Osteoblast (primary cell): ENCODE data around the gene MRRF. TPM values are rescaled to one million over a fixed set of nuclear protein-coding genes. Genes with fewer than 3 reads are reported as not detected.
A peak's percentile ranks its signal among the peaks of the same experiment; 100 is the strongest.

Source experiments
- DNase-seq: peaks from one replicate; pipeline ENCODE4 v3.0.0; 2011; ENCODE audit warnings: low spot score, mixed read lengths; ENCODE audit not compliant: insufficient read length; ENCODE audit errors: missing footprints
- H2AFZ ChIP-seq: 2 replicates; pipeline ENCODE4 v1.6.0; 2011; ENCODE audit warnings: mild to moderate bottlenecking, low read length
- H3K27ac ChIP-seq: 2 replicates; pipeline ENCODE4 v1.5.1; 2011; ENCODE audit warnings: mild to moderate bottlenecking, low read depth, low read length, moderate library complexity
- H3K27me3 ChIP-seq: 2 replicates; pipeline ENCODE4 v1.6.0; 2012; ENCODE audit warnings: mild to moderate bottlenecking, control low read depth, inconsistent platforms, low read length, moderate library complexity; ENCODE audit not compliant: insufficient read depth
- H3K36me3 ChIP-seq: 2 replicates; pipeline ENCODE4 v1.5.1; 2011; ENCODE audit warnings: mild to moderate bottlenecking, low read length, control low read depth, moderate library complexity; ENCODE audit not compliant: insufficient read depth
- H3K4me1 ChIP-seq: 2 replicates; pipeline ENCODE4 v1.5.1; 2011; ENCODE audit warnings: mild to moderate bottlenecking, low read length, control low read depth, moderate library complexity; ENCODE audit not compliant: insufficient read depth
- H3K4me2 ChIP-seq: 2 replicates; pipeline ENCODE4 v1.6.0; 2011; ENCODE audit warnings: mild to moderate bottlenecking, low read length; ENCODE audit not compliant: insufficient read depth
- H3K4me3 ChIP-seq: fragments of 200-600 bp; sonication (generic); 3 replicates; pipeline ENCODE4 v1.5.1; 2012; ENCODE audit warnings: mild to moderate bottlenecking, low read length, inconsistent platforms; ENCODE audit not compliant: insufficient read depth
- H3K79me2 ChIP-seq: 2 replicates; pipeline ENCODE4 v1.6.0; 2012; ENCODE audit warnings: mild to moderate bottlenecking, low read length, control low read depth, inconsistent platforms; ENCODE audit not compliant: insufficient read depth
- H3K9me3 ChIP-seq: 2 replicates; pipeline ENCODE4 v1.5.1; 2011; ENCODE audit warnings: low read depth, low read length, control low read depth
- H4K20me1 ChIP-seq: 2 replicates; pipeline ENCODE4 v1.6.0; 2012; ENCODE audit warnings: mild to moderate bottlenecking, low read length, control low read depth; ENCODE audit not compliant: insufficient read depth
- CTCF ChIP-seq: IDR thresholded peaks from 2 replicates; pipeline ENCODE4 v1.5.1; 2011; ENCODE audit warnings: mild to moderate bottlenecking, low read depth, low read length, moderate library complexity; ENCODE audit errors: extremely low read depth
- total RNA-seq: library from RNA; depleted of rRNA; stranded (reverse); fragments of >200 nt; gene quantifications from 2 replicates; pipeline ENCODE4 v1.2.3, GENCODE V29; 2012

Gene MRRF
- total RNA-seq, 1 donor: 35.8 TPM

- Histone ChIP-seq H2AFZ (no peak overlapping the region), H3K27me3 (peaks cover 87% of the 10 kb centered on the region)
Measured at GRCh38 chr9:122226758-122227574, 37.7 kb upstream of the MRRF start.

GRCh38 chr9:122227575-122227900 is 37.1 kb upstream of the MRRF start:
- H3K27me3 ChIP-seq: peaks cover 85% of the 10 kb centered on the region
- no peak overlapping the region for H3K4me2 ChIP-seq

More at GRCh38 chr9:122226758-122227574, 37.7 kb upstream of the MRRF start:
- Histone ChIP-seq H3K36me3 (no peaks in the 10 kb centered on the region), H3K4me1 (no peaks in the 10 kb centered on the region), H3K9me3 (no peaks in the 10 kb centered on the region), H3K4me2 (no peak overlapping the region), H4K20me1 (no peaks in the 10 kb centered on the region), H3K27ac (no peak overlapping the region), H3K4me3 (no peak overlapping the region), H3K79me2 (no peaks in the 10 kb centered on the region)
- TF ChIP-seq CTCF: no peak
- peak; percentile 83 for DNase-seq

GRCh38 chr9:122228191-122228567 is 36.5 kb upstream of the MRRF start:
- Histone ChIP-seq H3K27me3 (peaks cover 79% of the 10 kb centered on the region), H3K4me2 (peak overlapping the region; percentile 57), H3K79me2 (no peaks in the 10 kb centered on the region), H3K9me3 (no peaks in the 10 kb centered on the region), H3K27ac (no peak overlapping the region), H3K36me3 (no peaks in the 10 kb centered on the region), H3K4me1 (no peaks in the 10 kb centered on the region), H2AFZ (no peak overlapping the region), H4K20me1 (no peaks in the 10 kb centered on the region), H3K4me3 (peak overlapping the region; percentile 51)
- no peak for TF ChIP-seq CTCF
- peak; percentile 89 for DNase-seq

More at GRCh38 chr9:122227575-122227900, 37.1 kb upstream of the MRRF start:
- no peak for TF ChIP-seq CTCF
- Histone ChIP-seq H3K79me2 (no peaks in the 10 kb centered on the region), H3K9me3 (no peaks in the 10 kb centered on the region), H3K36me3 (no peaks in the 10 kb centered on the region), H2AFZ (no peak overlapping the region), H4K20me1 (no peaks in the 10 kb centered on the region), H3K4me3 (no peak overlapping the region), H3K27ac (no peak overlapping the region), H3K4me1 (no peaks in the 10 kb centered on the region)
- no peak for DNase-seq

DNA sequence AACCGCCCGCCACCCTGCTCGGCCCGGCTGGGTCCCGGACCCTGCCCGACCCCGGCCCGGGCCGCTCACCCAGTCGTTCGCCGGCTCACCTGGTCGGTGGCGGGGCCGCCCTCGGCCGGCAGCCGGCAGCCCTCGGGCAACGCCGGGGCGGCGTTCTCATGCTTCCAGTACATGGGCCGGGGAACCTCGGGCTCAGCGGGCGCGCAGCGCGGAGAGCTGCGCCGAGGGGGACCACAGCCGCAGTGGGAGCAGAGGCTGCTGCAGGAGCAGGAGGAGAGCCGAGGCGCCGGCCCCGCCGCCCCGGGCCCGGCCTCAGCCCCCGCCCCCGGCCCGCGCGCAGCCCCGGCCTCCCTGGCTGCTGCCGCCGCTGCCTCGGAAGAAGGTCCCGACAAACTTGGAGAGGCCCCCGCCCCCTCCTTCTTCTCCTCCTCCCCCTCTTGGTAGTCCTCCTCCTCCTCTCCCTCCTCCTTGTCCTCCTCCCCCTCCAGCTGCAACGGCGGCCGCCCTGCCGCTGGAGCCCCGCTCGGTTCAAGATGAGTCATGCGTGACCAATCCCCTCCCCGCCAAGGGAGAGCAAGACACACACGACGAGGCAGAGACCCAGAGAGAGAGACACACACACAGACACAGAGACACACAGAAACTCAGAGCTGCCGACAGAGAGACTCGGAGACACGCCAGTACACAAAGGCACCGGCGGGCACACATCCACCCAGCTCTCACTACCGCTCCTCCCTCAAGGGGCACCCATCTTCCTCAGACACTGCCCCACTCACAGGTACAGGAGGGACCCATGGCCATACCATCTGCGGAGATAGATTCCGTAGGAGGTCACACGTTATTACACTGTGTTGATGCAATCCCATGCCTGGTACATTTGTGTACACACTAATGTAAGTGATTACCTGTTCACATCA is 35.9 kb upstream of the MRRF start, which contains the start of gene LHX6:
Gene LHX6, minus strand, starts transcription at position 390 of the 917 bp plus-strand sequence. Its CDS starts 217 bp downstream, at position 173.
- peak; percentile 90 for DNase-seq
- Histone ChIP-seq H3K9me3 (no peaks in the 10 kb centered on the region), H3K79me2 (no peaks in the 10 kb centered on the region), H2AFZ (no peak within 1 kb of the TSS), H3K4me2 (peak within 1 kb of the TSS; percentile 57), H3K4me3 (peak within 1 kb of the TSS; percentile 51), H4K20me1 (no peaks in the 10 kb centered on the region), H3K36me3 (no peaks in the 10 kb centered on the region), H3K27me3 (peaks cover 73% of the 10 kb centered on the region), H3K4me1 (no peaks in the 10 kb centered on the region), H3K27ac (no peak within 1 kb of the TSS)
- no peak for TF ChIP-seq CTCF
